Natural killer cell treated with Interleukin-12 subunit alpha and Interleukin-12 subunit beta and Interleukin-15 and Interleukin-18, amount 100 ng/mL, for 72 hours (primary cell): ENCODE data around the gene SMOC2. TPM values are rescaled to one million over a fixed set of nuclear protein-coding genes. Genes with fewer than 3 reads are reported as not detected.
A peak's percentile ranks its signal among the peaks of the same experiment; 100 is the strongest.

Experiments used
- ATAC-seq, 2 donors: fragments of 150-1000 bp; cut with Tn5 transposase in 1 of 2; sonication (Bioruptor Pico), chemical (Tn5 transposase) in 1 of 2; 2 replicates each; pipeline ENCODE4 v1.10.0; 2021
- DNase-seq: peaks from one replicate; pipeline ENCODE4 v3.0.0; 2022; ENCODE audit warnings: low spot score
- H3K27ac Mint-ChIP-seq, 2 donors: 1 replicate in 1 of 2; 2 replicates in 1 of 2; pipeline ENCODE4 v1.8.0; 2022; ENCODE audit warnings: mixed read lengths in 2 of 2, mild to moderate bottlenecking in 1 of 2, moderate library complexity in 1 of 2
- H3K27me3 Mint-ChIP-seq, 2 donors: 1 replicate in 1 of 2; 2 replicates in 1 of 2; pipeline ENCODE4 v1.8.0; 2022; ENCODE audit warnings: mixed read lengths in 2 of 2
- H3K36me3 Mint-ChIP-seq: one replicate; pipeline ENCODE4 v1.8.0; 2022; ENCODE audit warnings: mixed read lengths
- H3K4me1 Mint-ChIP-seq, 2 donors: 1 replicate in 1 of 2; 2 replicates in 1 of 2; pipeline ENCODE4 v1.8.0; 2022; ENCODE audit warnings: low read depth in 2 of 2, mixed read lengths in 2 of 2, mild to moderate bottlenecking in 1 of 2
- H3K4me3 Mint-ChIP-seq: one replicate; pipeline ENCODE4 v1.8.0; 2022; ENCODE audit warnings: mixed read lengths
- H3K9me3 Mint-ChIP-seq: 2 replicates; pipeline ENCODE4 v1.8.0; 2022; ENCODE audit warnings: mixed read lengths
- total RNA-seq, 2 donors: library from RNA; stranded (reverse); gene quantifications; one replicate each; pipeline ENCODE4 v1.2.3, GENCODE V29; 2022

SMOC2 gene, protein sequence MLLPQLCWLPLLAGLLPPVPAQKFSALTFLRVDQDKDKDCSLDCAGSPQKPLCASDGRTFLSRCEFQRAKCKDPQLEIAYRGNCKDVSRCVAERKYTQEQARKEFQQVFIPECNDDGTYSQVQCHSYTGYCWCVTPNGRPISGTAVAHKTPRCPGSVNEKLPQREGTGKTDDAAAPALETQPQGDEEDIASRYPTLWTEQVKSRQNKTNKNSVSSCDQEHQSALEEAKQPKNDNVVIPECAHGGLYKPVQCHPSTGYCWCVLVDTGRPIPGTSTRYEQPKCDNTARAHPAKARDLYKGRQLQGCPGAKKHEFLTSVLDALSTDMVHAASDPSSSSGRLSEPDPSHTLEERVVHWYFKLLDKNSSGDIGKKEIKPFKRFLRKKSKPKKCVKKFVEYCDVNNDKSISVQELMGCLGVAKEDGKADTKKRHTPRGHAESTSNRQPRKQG
- total RNA-seq: not detected

DNA sequence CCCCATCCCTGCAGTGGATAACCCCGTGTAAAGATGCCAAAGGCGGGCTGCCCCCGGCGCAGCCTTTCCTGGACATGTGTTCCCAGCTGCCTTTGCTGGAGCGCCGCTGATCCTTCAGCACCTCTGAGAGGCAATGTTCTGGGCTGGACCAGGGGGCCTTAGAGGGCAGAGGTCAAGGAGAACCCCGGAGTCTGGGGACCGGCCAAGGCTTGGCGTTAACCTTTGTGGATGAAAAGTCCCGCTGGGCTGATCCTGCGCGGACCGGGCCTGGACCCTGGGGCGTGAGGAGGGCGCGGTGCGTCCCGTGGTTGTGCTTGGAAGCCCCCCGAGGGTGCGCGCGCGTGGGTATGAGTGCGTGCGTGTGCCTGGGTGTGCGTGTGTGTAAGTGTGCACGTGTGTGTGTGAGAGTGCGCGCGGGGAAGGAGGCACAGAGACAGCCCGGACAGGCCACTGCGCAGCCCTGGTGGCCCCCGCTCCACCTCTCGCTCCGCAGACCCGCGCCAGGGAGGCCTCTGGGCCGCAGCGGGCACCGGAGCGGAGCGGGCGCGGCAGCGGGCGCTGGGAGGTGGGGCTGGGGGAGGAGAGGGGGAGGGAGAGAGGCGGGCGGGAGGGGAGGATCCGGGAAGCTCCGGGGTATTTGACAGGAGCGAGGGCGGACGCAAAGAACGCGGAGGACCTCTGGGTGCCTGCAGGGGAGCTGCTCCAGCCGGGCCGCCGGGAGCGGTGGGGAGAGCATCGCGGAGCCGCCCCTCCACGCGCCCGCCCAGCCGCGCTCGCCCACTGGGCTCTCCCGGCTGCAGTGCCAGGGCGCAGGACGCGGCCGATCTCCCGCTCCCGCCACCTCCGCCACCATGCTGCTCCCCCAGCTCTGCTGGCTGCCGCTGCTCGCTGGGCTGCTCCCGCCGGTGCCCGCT lies at the start of gene SMOC2:
TSS of gene SMOC2 (plus strand) at position 665 of the 914 bp plus-strand sequence. CDS start at position 852, 187 bp downstream.
- Mint-ChIP-seq H3K4me3 (no peak within 1 kb of the TSS), H3K27ac (no peak within 1 kb of the TSS), H3K9me3 (no peaks in the 10 kb centered on the region), H3K27me3 (peaks cover 56 to 60% of the 10 kb centered on the region in 2 donors), H3K36me3 (no peaks in the 10 kb centered on the region), H3K4me1 (no peaks in the 10 kb centered on the region)
- no peak for DNase-seq
- ATAC-seq: peak; percentile 36 to 41

DNA sequence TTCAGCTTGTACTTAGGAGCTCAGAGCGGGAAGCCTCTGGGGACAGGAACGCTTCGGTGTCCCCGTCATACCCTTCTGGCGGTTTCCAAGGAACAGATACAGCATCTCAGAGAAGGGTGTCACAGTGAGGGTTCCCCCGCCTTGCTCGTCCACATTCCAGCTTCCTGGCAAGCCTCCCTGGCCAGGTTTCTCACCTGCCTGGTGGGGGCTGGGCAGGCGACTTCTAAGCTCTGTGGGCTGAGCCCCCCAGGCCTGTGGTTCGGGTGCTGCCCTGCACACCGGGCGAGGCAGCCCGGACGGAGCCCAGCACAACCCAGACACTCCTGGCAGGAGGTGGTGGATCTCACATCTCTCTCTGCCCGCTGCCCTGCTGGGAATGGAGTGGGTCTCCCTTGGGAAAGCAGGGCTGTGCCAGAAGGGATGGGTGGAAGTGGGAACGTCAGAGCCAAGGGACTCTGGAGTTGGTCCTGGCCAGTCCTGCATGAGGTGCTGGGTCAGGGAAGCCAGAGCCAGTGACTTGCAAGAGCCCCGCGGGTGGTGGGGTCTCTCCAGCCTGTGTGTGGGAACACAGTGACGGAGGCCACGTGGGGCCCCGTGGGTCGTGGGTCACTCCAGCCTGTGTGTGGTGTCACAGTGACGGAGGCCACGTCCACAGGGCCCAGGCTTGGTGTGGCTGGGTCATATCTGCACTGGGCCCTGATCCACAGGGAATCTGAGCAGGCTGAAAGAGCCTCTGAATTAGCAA lies 47.7 kb upstream of the SMOC2 start:
- no peak for ATAC-seq
- DNase-seq: no peak
- H3K27ac Mint-ChIP-seq: no peak overlapping the region
- peaks cover 6 to 8% of the 10 kb centered on the region in 2 donors for H3K27me3 Mint-ChIP-seq
- H3K4me1 Mint-ChIP-seq: peaks cover 0 to 3% of the 10 kb centered on the region in 2 donors
- no peaks in the 10 kb centered on the region for H3K9me3 Mint-ChIP-seq
- no peaks in the 10 kb centered on the region for H3K36me3 Mint-ChIP-seq
- H3K4me3 Mint-ChIP-seq: no peak overlapping the region

DNA sequence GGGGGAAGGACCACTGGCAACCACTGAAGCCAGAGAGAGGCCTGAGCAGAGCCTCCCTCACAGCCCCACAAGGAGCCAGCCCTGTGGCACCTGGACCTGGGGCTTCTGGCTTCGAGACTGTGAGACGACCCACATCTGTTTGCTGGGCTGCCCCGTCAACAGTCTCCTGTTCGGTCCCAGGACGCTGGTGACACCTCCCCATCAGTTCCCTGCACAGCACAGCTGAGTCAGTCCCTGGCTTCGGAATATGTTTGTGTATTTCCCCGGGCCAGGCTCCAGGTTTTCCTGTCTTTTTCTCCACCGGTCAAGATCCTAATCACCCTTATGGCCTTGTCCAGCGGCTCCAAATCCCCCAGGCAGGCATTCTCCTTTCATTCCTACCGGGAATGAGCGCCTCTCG lies 46.4 kb upstream of the SMOC2 start:
- Mint-ChIP-seq H3K36me3 (no peaks in the 10 kb centered on the region), H3K27ac (no peak overlapping the region), H3K27me3 (peaks cover 7 to 10% of the 10 kb centered on the region in 2 donors), H3K4me3 (no peak overlapping the region), H3K9me3 (no peaks in the 10 kb centered on the region), H3K4me1 (peaks cover 0 to 3% of the 10 kb centered on the region in 2 donors)
- no peak for ATAC-seq
- DNase-seq: no peak

GRCh38 chr6:168395983-168396382 lies 45.0 kb upstream of the SMOC2 start:
- H3K27ac Mint-ChIP-seq: no peak overlapping the region
- no peaks in the 10 kb centered on the region for H3K36me3 Mint-ChIP-seq
- H3K4me1 Mint-ChIP-seq: peaks cover 0 to 3% of the 10 kb centered on the region in 2 donors
- no peak overlapping the region for H3K4me3 Mint-ChIP-seq
- H3K9me3 Mint-ChIP-seq: no peaks in the 10 kb centered on the region
- ATAC-seq (no peak), DNase-seq (no peak)
- H3K27me3 Mint-ChIP-seq: peaks cover 7 to 15% of the 10 kb centered on the region in 2 donors

DNA sequence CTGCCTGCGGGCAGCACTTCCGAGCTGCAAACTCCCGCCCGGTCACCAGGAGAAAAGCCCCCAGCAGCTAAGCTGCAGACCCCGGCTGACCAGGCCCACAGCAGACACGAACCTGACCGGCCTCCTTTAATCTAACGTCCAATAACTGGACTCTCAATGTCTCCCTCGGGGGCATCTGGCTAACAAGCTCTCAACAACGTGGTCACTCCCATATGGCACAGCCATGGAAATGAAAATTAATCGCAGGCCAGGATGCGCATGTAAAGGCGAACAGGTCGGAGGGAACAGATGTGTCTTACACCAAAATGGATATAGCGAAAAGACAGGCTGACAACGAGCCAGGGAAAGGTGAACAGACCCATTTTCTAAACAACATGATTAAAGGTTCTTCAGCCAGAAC lies 44.4 kb upstream of the SMOC2 start:
- H3K27me3 Mint-ChIP-seq: peaks cover 7 to 15% of the 10 kb centered on the region in 2 donors
- H3K36me3 Mint-ChIP-seq: no peaks in the 10 kb centered on the region
- H3K4me1 Mint-ChIP-seq: peaks cover 0 to 3% of the 10 kb centered on the region in 2 donors
- DNase-seq (no peak), ATAC-seq (no peak)
- H3K9me3 Mint-ChIP-seq: no peaks in the 10 kb centered on the region
- no peak overlapping the region for H3K27ac Mint-ChIP-seq
- H3K4me3 Mint-ChIP-seq: no peak overlapping the region

- DNase-seq (no peak), ATAC-seq (no peak)
- no peak overlapping the region for H3K27ac Mint-ChIP-seq
- H3K36me3 Mint-ChIP-seq: no peaks in the 10 kb centered on the region
- H3K4me3 Mint-ChIP-seq: no peak overlapping the region
- H3K27me3 Mint-ChIP-seq: peaks cover 7 to 15% of the 10 kb centered on the region in 2 donors
- peaks cover 0 to 3% of the 10 kb centered on the region in 2 donors for H3K4me1 Mint-ChIP-seq
- H3K9me3 Mint-ChIP-seq: no peaks in the 10 kb centered on the region
Measured at GRCh38 chr6:168397012-168397411, 44.0 kb upstream of the SMOC2 start.

DNA sequence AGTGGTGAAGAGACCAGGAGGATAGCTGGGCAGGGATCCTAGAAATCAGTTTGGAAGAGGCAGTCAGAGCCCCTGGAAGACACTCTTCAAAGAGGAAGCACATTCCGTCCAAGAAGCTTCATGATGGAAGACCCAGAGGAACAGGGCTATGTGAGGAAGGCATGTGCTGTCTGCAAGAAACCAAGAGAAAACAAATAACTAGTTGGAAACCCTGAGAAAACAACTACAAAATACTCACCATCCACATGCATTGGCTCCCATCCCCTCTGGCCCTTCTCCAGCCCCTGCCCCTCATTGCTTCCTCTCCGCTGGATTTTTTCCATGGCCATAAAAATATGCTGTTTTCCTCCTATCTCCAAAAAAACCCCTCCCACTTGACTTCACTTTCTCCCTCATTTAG lies 40.9 kb upstream of the SMOC2 start:
- Mint-ChIP-seq H3K9me3 (no peaks in the 10 kb centered on the region), H3K4me1 (no peaks in the 10 kb centered on the region), H3K36me3 (no peaks in the 10 kb centered on the region), H3K4me3 (no peak overlapping the region), H3K27me3 (peaks cover 7 to 15% of the 10 kb centered on the region in 2 donors), H3K27ac (no peak overlapping the region)
- DNase-seq (no peak), ATAC-seq (no peak)

DNA sequence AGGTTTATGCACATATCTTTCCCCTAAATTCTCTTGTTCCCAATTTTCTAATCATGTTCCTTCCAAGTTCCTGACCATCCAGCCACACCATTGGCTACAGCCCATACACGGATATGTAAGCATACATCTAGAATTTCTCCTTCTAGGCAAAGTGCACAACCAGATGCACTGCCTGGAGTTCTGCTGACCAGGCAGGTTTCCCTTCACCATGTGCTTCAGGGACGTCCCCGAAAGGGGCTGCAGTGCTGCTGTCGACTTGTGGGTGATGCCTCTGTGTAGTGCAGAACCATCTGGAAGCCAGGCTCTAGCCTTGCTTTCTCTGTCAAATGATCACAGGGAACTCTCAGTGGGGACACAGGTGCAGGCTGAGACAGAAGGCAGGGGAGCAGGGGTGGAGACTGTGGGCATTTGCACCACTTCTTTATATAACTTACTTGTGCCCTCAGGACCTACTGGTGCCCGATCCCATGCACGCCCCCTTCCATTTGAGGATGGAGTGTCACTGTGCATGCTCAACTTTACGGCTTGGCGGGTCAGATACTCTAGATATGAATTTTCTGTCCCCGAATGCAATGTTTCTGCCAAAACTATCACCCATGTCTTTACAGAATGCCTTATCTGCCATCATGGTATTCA lies 37.5 kb upstream of the SMOC2 start:
- H3K9me3 Mint-ChIP-seq: no peaks in the 10 kb centered on the region
- ATAC-seq (no peak), DNase-seq (no peak)
- no peak overlapping the region for H3K27ac Mint-ChIP-seq
- no peaks in the 10 kb centered on the region for H3K4me1 Mint-ChIP-seq
- H3K36me3 Mint-ChIP-seq: no peaks in the 10 kb centered on the region
- H3K4me3 Mint-ChIP-seq: no peak overlapping the region
- peaks cover 0 to 12% of the 10 kb centered on the region in 2 donors for H3K27me3 Mint-ChIP-seq

DNA sequence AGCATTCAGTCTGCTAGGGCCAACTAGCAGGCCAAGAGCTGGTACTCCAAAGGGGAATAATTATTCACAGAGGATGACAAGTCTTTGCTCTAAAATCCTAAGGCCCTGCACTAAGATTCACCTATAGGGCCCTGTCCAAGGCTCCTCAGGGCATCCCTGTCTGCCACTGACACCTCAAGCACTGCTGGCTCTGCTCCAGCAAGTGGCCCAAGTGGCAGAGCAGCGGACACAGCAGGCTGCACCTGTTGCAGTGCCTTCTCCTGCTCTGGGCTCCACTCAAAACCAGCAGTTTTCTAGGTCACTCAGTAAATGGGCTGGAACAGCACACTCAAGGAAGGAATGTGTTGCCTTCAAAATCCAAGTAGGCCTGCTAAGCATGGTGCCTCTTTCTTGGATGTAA lies 36.4 kb upstream of the SMOC2 start:
- no peak overlapping the region for H3K4me3 Mint-ChIP-seq
- H3K4me1 Mint-ChIP-seq: no peaks in the 10 kb centered on the region
- H3K9me3 Mint-ChIP-seq: no peaks in the 10 kb centered on the region
- no peak overlapping the region for H3K27ac Mint-ChIP-seq
- ATAC-seq (peak in 1 of 2 donors; percentile 16), DNase-seq (no peak)
- H3K36me3 Mint-ChIP-seq: no peaks in the 10 kb centered on the region
- peaks cover 0 to 10% of the 10 kb centered on the region in 2 donors for H3K27me3 Mint-ChIP-seq

DNA sequence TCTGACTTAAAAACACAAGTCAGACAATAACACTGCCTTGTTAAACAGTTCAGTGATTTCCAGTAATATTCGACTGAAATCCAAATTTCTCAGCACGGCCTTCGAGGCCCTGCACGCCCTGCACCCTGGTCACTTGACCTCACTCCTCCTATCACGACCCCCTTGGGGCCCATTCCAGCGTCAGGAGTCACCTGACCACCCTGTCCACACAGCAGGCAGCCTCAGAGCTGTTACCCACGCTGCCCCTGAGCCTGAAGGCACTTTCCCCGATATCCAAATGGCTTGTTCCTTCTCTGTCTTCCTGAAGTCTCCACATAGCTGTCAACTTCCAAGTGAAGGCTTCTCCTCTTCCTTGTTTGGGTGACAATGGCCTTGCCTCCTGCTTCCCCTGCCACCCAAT lies 33.1 kb upstream of the SMOC2 start:
- no peaks in the 10 kb centered on the region for H3K9me3 Mint-ChIP-seq
- DNase-seq: no peak
- peaks cover 0 to 6% of the 10 kb centered on the region in 2 donors for H3K27me3 Mint-ChIP-seq
- H3K4me1 Mint-ChIP-seq: no peaks in the 10 kb centered on the region
- H3K36me3 Mint-ChIP-seq: no peaks in the 10 kb centered on the region
- H3K4me3 Mint-ChIP-seq: no peak overlapping the region
- no peak for ATAC-seq
- no peak overlapping the region for H3K27ac Mint-ChIP-seq

- Mint-ChIP-seq H3K4me3 (no peak overlapping the region), H3K27me3 (peaks cover 0 to 3% of the 10 kb centered on the region in 2 donors), H3K27ac (no peak overlapping the region), H3K4me1 (no peaks in the 10 kb centered on the region), H3K36me3 (no peaks in the 10 kb centered on the region), H3K9me3 (no peaks in the 10 kb centered on the region)
- no peak for DNase-seq
- no peak for ATAC-seq
Measured at GRCh38 chr6:168408504-168409136, 32.4 kb upstream of the SMOC2 start.

GRCh38 chr6:168410035-168410434 lies 30.9 kb upstream of the SMOC2 start:
- ATAC-seq (no peak), DNase-seq (no peak)
- no peaks in the 10 kb centered on the region for H3K4me1 Mint-ChIP-seq

More at GRCh38 chr6:168410035-168410434, 30.9 kb upstream of the SMOC2 start:
- H3K4me3 Mint-ChIP-seq: no peak overlapping the region
- no peaks in the 10 kb centered on the region for H3K9me3 Mint-ChIP-seq
- H3K36me3 Mint-ChIP-seq: no peaks in the 10 kb centered on the region
- peaks cover 0 to 3% of the 10 kb centered on the region in 2 donors for H3K27me3 Mint-ChIP-seq
- no peak overlapping the region for H3K27ac Mint-ChIP-seq
